ENCODE results near the gene MYL11.
A peak's percentile ranks its signal among the peaks of the same experiment; 100 is the strongest.

Gene MYL11

GRCh38 chr16:30372038-30372712 lies 2.4 kb upstream of the MYL11 start:
- H3K4me3 ChIP-seq (ENCODE audit: low read depth in 1 of 2, low read length in 2 of 2), result peak overlapping the region in 1 of 2 experiments; percentile 56; a peak in 2 of 4 replicates
- no peaks in the 10 kb centered on the region for H3K9me3 ChIP-seq (ENCODE audit: insufficient read depth, low read length, severe bottlenecking)
- DNase-seq, result no peak
- H4K20me1 ChIP-seq (ENCODE audit: insufficient read depth, low read length), result peaks cover 23% of the 10 kb centered on the region
- H3K36me3 ChIP-seq (ENCODE audit: insufficient read depth, low read length), result peaks cover 10% of the 10 kb centered on the region
- ATAC-seq (ENCODE audit: insufficient read depth, low read depth), result no peak
- TF ChIP-seq CTCF (IDR thresholded peaks at IDR 0.05; ENCODE audit: borderline replicate concordance, extremely low read depth, low read length, poor library complexity, severe bottlenecking), result no peak
- no peak for TF ChIP-seq EZH2 (IDR thresholded peaks at IDR 0.05; ENCODE audit: borderline replicate concordance, low read depth, low read length, severe bottlenecking)
- peak overlapping the region; percentile 71 for H3K4me2 ChIP-seq (ENCODE audit: insufficient read depth, low read length)
- H2AFZ ChIP-seq (ENCODE audit: low read depth, low read length), result peak overlapping the region; percentile 52
- H3K79me2 ChIP-seq (ENCODE audit: insufficient read depth, low read length), result peaks cover 38% of the 10 kb centered on the region
- no peaks in the 10 kb centered on the region for H3K27me3 ChIP-seq (ENCODE audit: insufficient read depth, low read length, poor library complexity)
- H3K9ac ChIP-seq (ENCODE audit: low read depth, low read length), result peak overlapping the region; percentile 64; the same call in 1 of the 2 replicates
- peak overlapping the region; percentile 82 for H3K27ac ChIP-seq (ENCODE audit: low read length)
- H3K4me1 ChIP-seq (ENCODE audit: insufficient read depth, low read length), result peaks cover 45% of the 10 kb centered on the region

GRCh38 chr16:30372725-30373124 lies 1.9 kb upstream of the MYL11 start:
- H2AFZ ChIP-seq (ENCODE audit: low read depth, low read length), result no peak overlapping the region
- DNase-seq, result no peak
- H3K4me3 ChIP-seq (ENCODE audit: low read depth in 1 of 2, low read length in 2 of 2), result no peak overlapping the region
- ATAC-seq (ENCODE audit: insufficient read depth, low read depth), result no peak
- H3K4me1 ChIP-seq (ENCODE audit: insufficient read depth, low read length), result peaks cover 45% of the 10 kb centered on the region
- H3K9ac ChIP-seq (ENCODE audit: low read depth, low read length), result no peak overlapping the region
- no peaks in the 10 kb centered on the region for H3K27me3 ChIP-seq (ENCODE audit: insufficient read depth, low read length, poor library complexity)
- H3K36me3 ChIP-seq (ENCODE audit: insufficient read depth, low read length), result peaks cover 4% of the 10 kb centered on the region
- H3K4me2 ChIP-seq (ENCODE audit: insufficient read depth, low read length), result no peak overlapping the region
- H4K20me1 ChIP-seq (ENCODE audit: insufficient read depth, low read length), result peaks cover 17% of the 10 kb centered on the region
- no peaks in the 10 kb centered on the region for H3K9me3 ChIP-seq (ENCODE audit: insufficient read depth, low read length, severe bottlenecking)
- H3K79me2 ChIP-seq (ENCODE audit: insufficient read depth, low read length), result peaks cover 36% of the 10 kb centered on the region
- TF ChIP-seq CTCF (IDR thresholded peaks at IDR 0.05; ENCODE audit: borderline replicate concordance, extremely low read depth, low read length, poor library complexity, severe bottlenecking) (no peak), EZH2 (IDR thresholded peaks at IDR 0.05; ENCODE audit: borderline replicate concordance, low read depth, low read length, severe bottlenecking) (no peak)
- no peak overlapping the region for H3K27ac ChIP-seq (ENCODE audit: low read length)

GRCh38 chr16:30375864-30376263 lies 1.3 kb downstream of the MYL11 start:
- Histone ChIP-seq H3K9ac (ENCODE audit: low read depth, low read length) (no peak overlapping the region), H4K20me1 (ENCODE audit: insufficient read depth, low read length) (peaks cover 3% of the 10 kb centered on the region; the same call in 1 of the 2 replicates), H3K4me1 (ENCODE audit: insufficient read depth, low read length) (peaks cover 56% of the 10 kb centered on the region), H3K27ac (ENCODE audit: low read length) (0 out of 2 replicates have a peak overlapping the region, but pooled peaks have one; percentile 10), H3K4me2 (ENCODE audit: insufficient read depth, low read length) (no peak overlapping the region), H3K9me3 (ENCODE audit: insufficient read depth, low read length, severe bottlenecking) (no peaks in the 10 kb centered on the region), H3K36me3 (ENCODE audit: insufficient read depth, low read length) (peaks cover 16% of the 10 kb centered on the region), H2AFZ (ENCODE audit: low read depth, low read length) (no peak overlapping the region), H3K79me2 (ENCODE audit: insufficient read depth, low read length) (peaks cover 34% of the 10 kb centered on the region), H3K4me3 (ENCODE audit: low read depth in 1 of 2, low read length in 2 of 2) (no peak overlapping the region), H3K27me3 (ENCODE audit: insufficient read depth, low read length, poor library complexity) (no peaks in the 10 kb centered on the region)
- TF ChIP-seq CTCF (IDR thresholded peaks at IDR 0.05; ENCODE audit: borderline replicate concordance, extremely low read depth, low read length, poor library complexity, severe bottlenecking) (no peak), EZH2 (IDR thresholded peaks at IDR 0.05; ENCODE audit: borderline replicate concordance, low read depth, low read length, severe bottlenecking) (no peak)
- ATAC-seq (ENCODE audit: insufficient read depth, low read depth) (no peak), DNase-seq (no peak)
